HepG2 (cell line): Measurements from ENCODE around the gene ELMO2. TPM values are rescaled to one million over a fixed set of nuclear protein-coding genes. Genes with fewer than 3 reads are reported as not detected.

Source experiments
- ATAC-seq: fragments of 200-7000 bp; cut with Tn5 transposase; 3 replicates; pipeline ENCODE4 v1.9.1; 2020; ENCODE audit warnings: mild to moderate bottlenecking, moderate library complexity
- BruUV-seq: library from RNA; stranded (reverse); fragments of 400-500 nt; replicated peaks from 2 replicates; lab custom pipeline; 2021; lab: Mats Ljungman, UMichigan
- CTCF ChIA-PET: fragments of 300-600 bp; formaldehyde crosslinking; extraction: SDS; loops from one replicate; lab custom pipeline; 2021; ENCODE audit warnings: low total read pairs, inconsistent platforms, low intra/inter-chr PET ratio; lab: Yijun Ruan, JAX
- POLR2A ChIA-PET: fragments of 350-600 bp; sonication (Branson Sonifier 250); formaldehyde crosslinking; loops from one replicate; lab custom pipeline; 2020; ENCODE audit warnings: antibody characterized with exemption, inconsistent platforms; lab: Yijun Ruan, JAX
- DNase-seq: peaks from one replicate; pipeline ENCODE4 v3.0.0-alpha.2; 2015; ENCODE audit warnings: low spot score
- FAIRE-seq: peaks from 3 replicates; lab custom pipeline; 2011; peaks lifted over from hg19 to GRCh38; lab: Jason Lieb, UNC
- H2AFZ ChIP-seq: one replicate; pipeline ENCODE4 v1.6.1; 2011; ENCODE audit warnings: low read length, inconsistent platforms
- H3K27ac ChIP-seq: fragments of 300-600 bp; 3 replicates; pipeline ENCODE4 v1.8.0; 2011; ENCODE audit warnings: mixed run types, mild to moderate bottlenecking, mixed read lengths, low read length, inconsistent platforms; ENCODE audit not compliant: insufficient read depth; ENCODE audit errors: extremely low read length
- H3K27me3 ChIP-seq, 2 experiments: fragments of 200-600 bp in 1 of 2; 2 replicates in 1 of 2; 3 replicates in 1 of 2; pipeline versions ENCODE4 v1.6.0 to v1.8.0; 2011; ENCODE audit warnings: low read length in 2 of 2, mild to moderate bottlenecking in 2 of 2, moderate library complexity in 2 of 2, inconsistent platforms in 1 of 2; ENCODE audit not compliant: insufficient read depth in 2 of 2, control insufficient read depth in 1 of 2
- H3K36me3 ChIP-seq, 2 experiments: fragments of 200-600 bp in 1 of 2; replicated peaks in 1 of 2; 2 replicates in 1 of 2; 3 replicates in 1 of 2; pipeline versions ENCODE4 v1.5.1 to v1.8.0; 2011; ENCODE audit warnings: low read length in 2 of 2, inconsistent platforms in 1 of 2; ENCODE audit not compliant: insufficient read depth in 2 of 2, control insufficient read depth in 1 of 2
- H3K4me1 ChIP-seq: 2 replicates; pipeline ENCODE4 v1.5.1; 2012; ENCODE audit warnings: low read length, inconsistent platforms; ENCODE audit not compliant: insufficient read depth
- H3K4me2 ChIP-seq: 2 replicates; pipeline ENCODE4 v1.6.0; 2011; ENCODE audit warnings: low read depth, low read length, inconsistent platforms
- H3K4me3 ChIP-seq, 3 experiments: fragments of 200-600 bp in 1 of 3; sonication (generic), shearing (Covaris generic) in 1 of 3; replicated peaks in 1 of 3; 2 replicates each; pipeline ENCODE4 v1.5.1; 2011 to 2016; ENCODE audit warnings: low read length in 3 of 3, inconsistent platforms in 2 of 3, low read depth in 2 of 3, mild to moderate bottlenecking in 2 of 3, control low read depth in 1 of 3, mixed read lengths in 1 of 3; ENCODE audit not compliant: insufficient read depth in 1 of 3
- H3K79me2 ChIP-seq: one replicate; pipeline ENCODE4 v1.6.1; 2011; ENCODE audit warnings: low read length, inconsistent platforms; ENCODE audit not compliant: insufficient read depth
- H3K9ac ChIP-seq: 2 replicates; pipeline ENCODE4 v1.6.0; 2011; ENCODE audit warnings: mild to moderate bottlenecking, low read depth, low read length, inconsistent platforms; ENCODE audit not compliant: insufficient read depth
- H3K9me3 ChIP-seq: 2 replicates; pipeline ENCODE4 v1.5.1; 2012; ENCODE audit warnings: mild to moderate bottlenecking, low read length
- H4K20me1 ChIP-seq: 2 replicates; pipeline ENCODE4 v1.6.0; 2011; ENCODE audit warnings: inconsistent platforms, mild to moderate bottlenecking, low read length, moderate library complexity; ENCODE audit not compliant: insufficient read depth
- CEBPB ChIP-seq: IDR thresholded peaks from 2 replicates; pipeline ENCODE4 v1.6.1; 2011; ENCODE audit warnings: low read depth, low read length, improper control_type of control experiment, borderline replicate concordance
- NBN ChIP-seq: fragments of 450-650 bp; conservative IDR thresholded peaks from 2 replicates; pipeline ENCODE4 v1.6.1; 2017
- ZNF800 ChIP-seq: sonication (generic); formaldehyde crosslinking; IDR thresholded peaks from 2 replicates; pipeline ENCODE4 v1.4.0; 2020; ENCODE audit warnings: missing genetic modification reagents
- WGBS: methylation state at CpG from one replicate; pipeline ENCODE4 v1.1.6; 2017; ENCODE audit warnings: low lambda C conversion rate; 5-methylcytosine and 5-hydroxymethylcytosine counted together
- in situ Hi-C: cut with HindIII; loops from 2 replicates; pipeline ENCODE4 v1.10.0; 2017; ENCODE audit warnings: low pct_unique_long_range_greater_than_20kb; ENCODE audit not compliant: extremely low pct_ligation_motif_present
- intact Hi-C: fragments of 100-400 bp; cut with micrococcal nuclease; formaldehyde crosslinking; loops from one replicate; pipeline ENCODE4 v1.10.0; 2022; ENCODE audit not compliant: unreplicated experiment
- polyA plus RNA-seq, 8 experiments: library from polyadenylated mRNA; depleted of rRNA in 3 of 8; stranded (reverse) in 7 of 8; unstranded in 1 of 8; fragments of >200 nt; fragmentation: Illumina TruSeq in 4 of 8; extraction: Trizol in 4 of 8; gene quantifications; 2 replicates each; pipeline versions ENCODE4 v1.2.1 to v1.2.3, GENCODE V29; 2011 to 2016; ENCODE audit warnings: low read depth in 4 of 8, missing spikeins in 1 of 8, mixed read lengths in 1 of 8; ENCODE audit not compliant: insufficient read depth in 1 of 8
- total RNA-seq, 5 experiments: library from RNA; depleted of rRNA; stranded (reverse); fragments of >200 nt; fragmentation: Illumina TruSeq; extraction: Trizol; gene quantifications; 2 replicates each; pipeline ENCODE4 v1.2.3, GENCODE V29; 2016; ENCODE audit warnings: low read depth in 1 of 5
- TF ChIP-seq, protein P1 (sequence below): fragments of 450-650 bp; IDR thresholded peaks from 2 replicates; pipeline ENCODE4 v1.6.1; 2016

ELMO2 gene
- total and polyA plus RNA-seq, 2 of the 13 experiments (the other 11 are each of a cell fraction or from before 2014, with no cell fraction given) = 30.6 to 35.7 TPM

GRCh38 chr20:46430921-46431712, 24.7 kb upstream of the ELMO2 start:
- H3K27me3 ChIP-seq = peaks cover 6 to 29% of the 10 kb centered on the region in 2 experiments; a peak in 4 of 5 replicates
- intact Hi-C loops = no loop called here

More at GRCh38 chr20:46430921-46431712, 24.7 kb upstream of the ELMO2 start:
- in situ Hi-C loops = no loop called here
- POLR2A ChIA-PET = no interaction called here
- ATAC-seq = no peak
- Histone ChIP-seq H3K4me2 (no peak overlapping the region), H3K9me3 (no peaks in the 10 kb centered on the region)
- BruUV-seq = no TSS peak
- no peak for TF ChIP-seq ZNF800
- TF ChIP-seq, protein P1, sequence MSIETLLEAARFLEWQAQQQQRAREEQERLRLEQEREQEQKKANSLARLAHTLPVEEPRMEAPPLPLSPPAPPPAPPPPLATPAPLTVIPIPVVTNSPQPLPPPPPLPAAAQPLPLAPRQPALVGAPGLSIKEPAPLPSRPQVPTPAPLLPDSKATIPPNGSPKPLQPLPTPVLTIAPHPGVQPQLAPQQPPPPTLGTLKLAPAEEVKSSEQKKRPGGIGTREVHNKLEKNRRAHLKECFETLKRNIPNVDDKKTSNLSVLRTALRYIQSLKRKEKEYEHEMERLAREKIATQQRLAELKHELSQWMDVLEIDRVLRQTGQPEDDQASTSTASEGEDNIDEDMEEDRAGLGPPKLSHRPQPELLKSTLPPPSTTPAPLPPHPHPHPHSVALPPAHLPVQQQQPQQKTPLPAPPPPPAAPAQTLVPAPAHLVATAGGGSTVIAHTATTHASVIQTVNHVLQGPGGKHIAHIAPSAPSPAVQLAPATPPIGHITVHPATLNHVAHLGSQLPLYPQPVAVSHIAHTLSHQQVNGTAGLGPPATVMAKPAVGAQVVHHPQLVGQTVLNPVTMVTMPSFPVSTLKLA = peak; percentile 84
- no peak for TF ChIP-seq NBN
- peak; percentile 48; the same call in 1 of the 2 replicates for TF ChIP-seq CEBPB
- TF ChIP-seq, all 625 proteins: peak for 2
- no peaks in the 10 kb centered on the region for H4K20me1 ChIP-seq
- CTCF ChIA-PET = no interaction called here
- H3K27ac ChIP-seq = no peak overlapping the region
- no peak overlapping the region for H3K9ac ChIP-seq
- H3K36me3 ChIP-seq = no peaks in the 10 kb centered on the region
- DNase-seq = no peak
- no peaks in the 10 kb centered on the region for H3K79me2 ChIP-seq
- FAIRE-seq = no peak
- H3K4me3 ChIP-seq = no peak overlapping the region
- 41% methylated on average over 15 of the region's 15 CpGs for WGBS
- no peak overlapping the region for H2AFZ ChIP-seq
- H3K4me1 ChIP-seq = no peaks in the 10 kb centered on the region
